Naive thymus-derived CD4-positive, alpha-beta T cell (primary cell): Measurements from ENCODE around the gene ZBTB48. TPM values are rescaled to one million over a fixed set of nuclear protein-coding genes. Genes with fewer than 3 reads are reported as not detected.

Experiments used
- ATAC-seq: fragments of 150-1000 bp; cut with Tn5 transposase; 2 replicates; pipeline ENCODE4 v1.10.0; 2021; ENCODE audit warnings: mild to moderate bottlenecking, moderate library complexity
- CTCF ChIA-PET: fragments of 350-600 bp; sonication (Branson Sonifier 250); formaldehyde crosslinking; loops from one replicate; lab custom pipeline; 2021; ENCODE audit warnings: antibody characterized with exemption; lab: Charles Lee
- POLR2A ChIA-PET: fragments of 350-600 bp; sonication (Branson Sonifier 250); formaldehyde crosslinking; loops from one replicate; lab custom pipeline; 2021; ENCODE audit warnings: antibody characterized with exemption, inconsistent platforms; lab: Charles Lee
- DNase-seq, 9 donors: peaks; one replicate each; pipeline versions ENCODE4 v3.0.0 to v3.0.0-alpha.2; 2020 to 2022; ENCODE audit warnings: mixed read lengths in 1 of 9
- H3K27ac ChIP-seq: one replicate; pipeline ENCODE4 v1.7.0; 2013; ENCODE audit warnings: mild to moderate bottlenecking, low read depth, low read length, moderate library complexity
- H3K27me3 ChIP-seq, 2 donors: one replicate each; pipeline ENCODE4 v1.7.0; 2013; ENCODE audit warnings: low read length in 2 of 2, mild to moderate bottlenecking in 2 of 2, moderate library complexity in 2 of 2; ENCODE audit not compliant: control insufficient read depth in 2 of 2, insufficient read depth in 2 of 2
- H3K36me3 ChIP-seq, 3 experiments: 1 replicate in 2 of 3; 2 replicates in 1 of 3; pipeline ENCODE4 v1.7.0; 2013; ENCODE audit warnings: low read length in 3 of 3, mild to moderate bottlenecking in 3 of 3, moderate library complexity in 1 of 3; ENCODE audit not compliant: insufficient read depth in 3 of 3, control insufficient read depth in 2 of 3
- H3K4me1 ChIP-seq, 2 donors: one replicate each; pipeline ENCODE4 v1.7.0; 2013; ENCODE audit warnings: low read length in 2 of 2, mild to moderate bottlenecking in 2 of 2, moderate library complexity in 1 of 2; ENCODE audit not compliant: control insufficient read depth in 2 of 2, insufficient read depth in 2 of 2
- H3K4me3 ChIP-seq: 2 replicates; pipeline ENCODE4 v1.7.0; 2013; ENCODE audit warnings: mild to moderate bottlenecking, low read length
- H3K9me3 ChIP-seq, 3 experiments: 1 replicate in 2 of 3; 2 replicates in 1 of 3; pipeline ENCODE4 v1.7.0; 2013; ENCODE audit warnings: low read length in 3 of 3; ENCODE audit not compliant: control insufficient read depth in 2 of 3
- H3K27ac Mint-ChIP-seq, 9 donors: one replicate each; pipeline ENCODE4 v1.8.0; 2020 to 2022; ENCODE audit warnings: mixed read lengths in 9 of 9, mild to moderate bottlenecking in 8 of 9, moderate library complexity in 5 of 9, inconsistent platforms in 2 of 9
- H3K27me3 Mint-ChIP-seq, 5 donors: one replicate each; pipeline ENCODE4 v1.8.0; 2021 to 2022; ENCODE audit warnings: mixed read lengths in 5 of 5, mild to moderate bottlenecking in 1 of 5
- H3K36me3 Mint-ChIP-seq, 5 donors: one replicate each; pipeline ENCODE4 v1.8.0; 2020 to 2022; ENCODE audit warnings: mixed read lengths in 5 of 5, mild to moderate bottlenecking in 3 of 5, inconsistent platforms in 1 of 5
- H3K4me1 Mint-ChIP-seq, 7 donors: one replicate each; pipeline ENCODE4 v1.8.0; 2020 to 2022; ENCODE audit warnings: mixed read lengths in 7 of 7, mild to moderate bottlenecking in 3 of 7, inconsistent platforms in 1 of 7
- H3K4me3 Mint-ChIP-seq, 10 donors: one replicate each; pipeline ENCODE4 v1.8.0; 2020 to 2022; ENCODE audit warnings: mild to moderate bottlenecking in 10 of 10, mixed read lengths in 10 of 10, moderate library complexity in 6 of 10, inconsistent platforms in 2 of 10
- H3K9me3 Mint-ChIP-seq, 11 donors: one replicate each; pipeline ENCODE4 v1.8.0; 2020 to 2022; ENCODE audit warnings: mixed read lengths in 11 of 11, mild to moderate bottlenecking in 4 of 11, inconsistent platforms in 1 of 11, moderate library complexity in 1 of 11
- intact Hi-C, 2 donors: fragments of 100-400 bp; cut with micrococcal nuclease; formaldehyde crosslinking; loops; one replicate each; pipeline ENCODE4 v1.15.1; 2023
- polyA plus RNA-seq, 2 donors: library from polyadenylated mRNA; unstranded; fragments of 300-500 nt; fragmentation: Illumina TruSeq; gene quantifications; one replicate each; pipeline ENCODE4 v1.2.3, GENCODE V29; 2021
- total RNA-seq, 6 experiments: library from RNA in 5 of 6; stranded (reverse) in 5 of 6; gene quantifications; 1 replicate in 5 of 6; 2 replicates in 1 of 6; pipeline ENCODE4 v1.2.3 and lab custom pipeline; 2021 to 2026

ZBTB48 gene
- total and polyA plus RNA-seq, 7 experiments from 2014 or later: 18.5 to 70.4 (median 40.8) TPM

- H3K36me3 Mint-ChIP-seq: peaks cover 0 to 8% (median 0%) of the 10 kb centered on the region in 5 donors
- peaks cover 20 to 57% (median 41%) of the 10 kb centered on the region in 7 donors for H3K4me1 Mint-ChIP-seq
- H3K36me3 ChIP-seq: peaks cover 0 to 35% (median 0%) of the 10 kb centered on the region in 3 experiments
- no peak for ATAC-seq
- H3K27me3 Mint-ChIP-seq: no peaks in the 10 kb centered on the region
- ChIA-PET POLR2A (interaction anchor here (0.6 to 1.3 kb wide), 2 partner anchors 11 to 26 kb away, joined by 3 read pairs; no protein-coding TSS in a partner anchor), CTCF (no interaction called here)
- no peak for DNase-seq
- peaks cover 0 to 2% (median 0%) of the 10 kb centered on the region in 11 donors for H3K9me3 Mint-ChIP-seq
- H3K4me1 ChIP-seq: peaks cover 10 to 17% of the 10 kb centered on the region in 2 donors
- H3K4me3 Mint-ChIP-seq: no peak overlapping the region
- H3K27ac ChIP-seq: no peak overlapping the region
- no peak overlapping the region for H3K4me3 ChIP-seq
- no peaks in the 10 kb centered on the region for H3K9me3 ChIP-seq
- H3K27me3 ChIP-seq: no peaks in the 10 kb centered on the region
- no peak overlapping the region for H3K27ac Mint-ChIP-seq
- intact Hi-C loops: no loop called here
Measured at GRCh38 chr1:6586404-6586816, 6.6 kb downstream of the ZBTB48 start.

DNA sequence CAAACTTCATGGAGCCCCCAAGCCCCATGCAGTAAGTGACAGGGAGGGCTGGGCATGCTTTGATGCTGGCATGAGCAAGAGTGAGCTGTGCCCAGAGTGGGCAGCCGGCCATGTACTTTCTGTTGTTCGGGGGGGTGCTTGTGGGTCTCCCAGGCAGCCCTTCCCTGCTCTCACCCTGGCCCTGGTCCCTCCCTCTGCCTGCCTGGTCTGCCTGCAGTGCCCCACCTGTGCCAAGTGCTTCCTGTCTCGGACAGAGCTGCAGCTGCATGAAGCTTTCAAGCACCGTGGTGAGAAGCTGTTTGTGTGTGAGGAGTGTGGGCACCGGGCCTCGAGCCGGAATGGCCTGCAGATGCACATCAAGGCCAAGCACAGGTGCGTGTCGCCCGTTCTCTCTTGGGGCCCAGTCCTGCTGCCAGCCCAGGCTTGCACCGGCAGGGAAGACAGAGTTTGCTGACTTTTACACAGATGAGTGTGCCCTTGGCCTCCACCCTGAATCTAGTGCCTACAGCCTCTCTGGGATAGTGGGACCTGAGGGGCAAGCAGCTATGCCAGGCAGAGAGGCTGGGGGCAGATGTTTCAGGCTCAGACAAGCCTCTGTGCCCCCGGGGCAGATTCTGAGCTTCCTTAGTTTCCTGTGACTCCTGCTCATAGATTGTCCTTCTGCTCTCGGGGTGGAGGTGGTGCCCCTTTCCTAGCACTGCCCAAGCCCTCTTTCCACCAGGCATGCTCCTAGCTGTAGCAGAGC is 7.6 kb downstream of the ZBTB48 start:
- Histone ChIP-seq H3K4me1 (peaks cover under 1 to 8% of the 10 kb centered on the region in 2 donors), H3K36me3 (peaks cover 0 to 40% (median 0%) of the 10 kb centered on the region in 3 experiments), H3K9me3 (no peaks in the 10 kb centered on the region), H3K27me3 (no peaks in the 10 kb centered on the region), H3K4me3 (no peak overlapping the region), H3K27ac (no peak overlapping the region)
- Mint-ChIP-seq H3K4me1 (peaks cover 12 to 55% (median 41%) of the 10 kb centered on the region in 7 donors), H3K4me3 (peak overlapping the region in 1 of 10 donors; percentile 5), H3K27ac (peak overlapping the region in 6 of 9 donors; percentile 27 to 78 (median 50)), H3K36me3 (peaks cover 0 to 8% (median 0%) of the 10 kb centered on the region in 5 donors), H3K9me3 (peaks cover 0 to 2% (median 0%) of the 10 kb centered on the region in 11 donors), H3K27me3 (no peaks in the 10 kb centered on the region)
- ATAC-seq: no peak
- ChIA-PET POLR2A (interaction anchor here (1.1 to 2.0 kb wide), 3 partner anchors 10 to 25 kb away, joined by 3 to 11 read pairs (median 3); no protein-coding TSS in a partner anchor), CTCF (interaction anchor here (1.1 kb wide), 1 partner anchor 47 kb away, joined by 3 read pairs; no protein-coding TSS in a partner anchor)
- intact Hi-C loops: no loop called here
- no peak for DNase-seq

GRCh38 chr1:6588128-6588892 is 8.5 kb downstream of the ZBTB48 start:
- H3K9me3 ChIP-seq: no peaks in the 10 kb centered on the region
- intact Hi-C loops: no loop called here
- no peaks in the 10 kb centered on the region for H3K27me3 ChIP-seq
- H3K27ac ChIP-seq: no peak overlapping the region
- peaks cover 0 to 8% of the 10 kb centered on the region in 2 donors for H3K4me1 ChIP-seq
- Mint-ChIP-seq H3K4me3 (no peak overlapping the region), H3K27ac (peak overlapping the region in 3 of 9 donors; percentile 27 to 53 (median 47)), H3K4me1 (peaks cover 11 to 53% (median 40%) of the 10 kb centered on the region in 7 donors), H3K36me3 (peaks cover 0 to 8% (median 0%) of the 10 kb centered on the region in 5 donors), H3K27me3 (no peaks in the 10 kb centered on the region), H3K9me3 (peaks cover 0 to 2% (median 0%) of the 10 kb centered on the region in 11 donors)
- ATAC-seq: no peak
- DNase-seq: no peak
- POLR2A ChIA-PET: interaction anchor here (0.5 to 2.0 kb wide), 6 partner anchors 8 to 17 kb away, joined by 3 to 11 read pairs (median 4); partner anchors contain the start of genes KLHL21 and ZBTB48
- peaks cover 0 to 48% (median 0%) of the 10 kb centered on the region in 3 experiments for H3K36me3 ChIP-seq
- H3K4me3 ChIP-seq: no peak overlapping the region
- CTCF ChIA-PET: interaction anchor here (0.6 to 1.1 kb wide), 3 partner anchors 8 to 360 kb away, joined by 3 read pairs; partner anchors contain the start of gene ZBTB48

DNA sequence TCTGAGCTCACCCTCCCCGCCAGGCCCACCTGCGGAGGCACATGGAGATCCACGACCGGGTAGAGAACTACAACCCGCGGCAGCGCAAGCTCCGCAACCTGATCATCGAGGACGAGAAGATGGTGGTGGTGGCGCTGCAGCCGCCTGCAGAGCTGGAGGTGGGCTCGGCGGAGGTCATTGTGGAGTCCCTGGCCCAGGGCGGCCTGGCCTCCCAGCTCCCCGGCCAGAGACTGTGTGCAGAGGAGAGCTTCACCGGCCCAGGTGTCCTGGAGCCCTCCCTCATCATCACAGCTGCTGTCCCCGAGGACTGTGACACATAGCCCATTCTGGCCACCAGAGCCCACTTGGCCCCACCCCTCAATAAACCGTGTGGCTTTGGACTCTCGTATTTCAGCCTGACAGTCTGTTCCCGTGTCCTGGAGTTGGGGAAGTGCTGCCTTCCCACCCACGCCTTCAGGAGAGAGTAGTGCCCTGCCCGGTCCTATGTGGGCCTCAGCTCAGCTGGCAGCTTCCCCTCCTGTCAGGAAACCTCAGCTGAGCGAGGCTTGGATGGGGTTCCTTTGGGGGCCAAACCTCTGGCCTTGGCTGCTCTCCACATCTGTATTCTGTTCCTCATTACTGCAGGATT is 9.2 kb downstream of the ZBTB48 start:
- peaks cover 11 to 53% (median 40%) of the 10 kb centered on the region in 7 donors for H3K4me1 Mint-ChIP-seq
- ATAC-seq: no peak

DNA sequence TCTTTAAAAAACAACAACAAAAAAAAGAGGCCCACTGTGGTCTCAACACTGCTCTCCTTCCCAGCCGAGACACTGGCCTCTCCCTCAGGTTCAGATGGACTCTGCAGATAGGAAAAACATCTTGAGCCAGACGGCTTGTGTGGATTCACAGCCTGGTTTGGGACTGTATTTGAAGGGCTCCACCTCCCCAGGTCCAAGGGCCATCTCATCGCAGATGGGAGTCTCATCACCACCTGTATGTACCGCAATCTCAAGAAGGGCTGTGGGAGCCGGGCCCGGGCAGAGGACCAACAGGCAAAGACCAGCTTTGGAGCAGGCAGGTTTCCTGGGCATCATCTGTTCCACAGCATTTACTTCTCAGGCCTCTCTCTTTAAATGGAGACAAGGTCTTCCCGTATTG is 10.3 kb downstream of the ZBTB48 start:
- CTCF ChIA-PET: interaction anchor here (1.2 kb wide), 1 partner anchor 14 kb away, joined by 3 read pairs; no protein-coding TSS in a partner anchor

More for the DNA sequence above, 9.2 kb downstream of the ZBTB48 start:
- Histone ChIP-seq H3K36me3 (peaks cover 0 to 55% (median 0%) of the 10 kb centered on the region in 3 experiments), H3K27ac (no peak overlapping the region), H3K4me1 (peaks cover 0 to 8% of the 10 kb centered on the region in 2 donors), H3K9me3 (no peaks in the 10 kb centered on the region), H3K4me3 (no peak overlapping the region), H3K27me3 (no peaks in the 10 kb centered on the region)
- H3K36me3 Mint-ChIP-seq: peaks cover 0 to 8% (median 0%) of the 10 kb centered on the region in 5 donors
- intact Hi-C loops: no loop called here
- peaks cover 0 to 2% (median 0%) of the 10 kb centered on the region in 11 donors for H3K9me3 Mint-ChIP-seq
- H3K27me3 Mint-ChIP-seq: no peaks in the 10 kb centered on the region
- no peak overlapping the region for H3K4me3 Mint-ChIP-seq
- DNase-seq: no peak
- POLR2A ChIA-PET: interaction anchor here (0.5 to 2.0 kb wide), 6 partner anchors 9 to 18 kb away, joined by 3 to 11 read pairs (median 4); partner anchors contain the start of genes KLHL21 and ZBTB48
- CTCF ChIA-PET: interaction anchor here (0.6 to 1.2 kb wide), 3 partner anchors 9 to 361 kb away, joined by 3 read pairs; partner anchors contain the start of gene ZBTB48
- peak overlapping the region in 3 of 9 donors; percentile 21 to 63 (median 61) for H3K27ac Mint-ChIP-seq

More for the DNA sequence above, 10.3 kb downstream of the ZBTB48 start:
- H3K36me3 ChIP-seq: peaks cover 0 to 65% (median 0%) of the 10 kb centered on the region in 3 experiments
- no peak for ATAC-seq
- H3K4me3 ChIP-seq: no peak overlapping the region
- no peak for DNase-seq
- peak overlapping the region; percentile 26 for H3K27ac ChIP-seq
- H3K9me3 Mint-ChIP-seq: no peaks in the 10 kb centered on the region
- peaks cover 0 to 8% of the 10 kb centered on the region in 2 donors for H3K4me1 ChIP-seq
- POLR2A ChIA-PET: interaction anchor here (1.6 kb wide), 1 partner anchor 12 kb away, joined by 6 read pairs; the partner anchor contains the start of gene KLHL21
- no peaks in the 10 kb centered on the region for H3K9me3 ChIP-seq
- H3K27me3 Mint-ChIP-seq: no peaks in the 10 kb centered on the region
- intact Hi-C loops: no loop called here
- H3K4me1 Mint-ChIP-seq: peaks cover 2 to 48% (median 34%) of the 10 kb centered on the region in 7 donors
- H3K27ac Mint-ChIP-seq: peak overlapping the region in 6 of 9 donors; percentile 21 to 84 (median 40)
- no peaks in the 10 kb centered on the region for H3K27me3 ChIP-seq
- H3K36me3 Mint-ChIP-seq: peaks cover 0 to 7% (median 1%) of the 10 kb centered on the region in 5 donors
- H3K4me3 Mint-ChIP-seq: no peak overlapping the region
